Caco-2 (cell line): Measurements from ENCODE around the gene DNAJC21. TPM values are rescaled to one million over a fixed set of nuclear protein-coding genes. Genes with fewer than 3 reads are reported as not detected.
A peak's percentile ranks its signal among the peaks of the same experiment; 100 is the strongest.

Experiments used
- BruUV-seq: library from RNA; stranded (reverse); fragments of 400-500 nt; replicated peaks from 2 replicates; lab custom pipeline; 2021; lab: Mats Ljungman, UMichigan
- CTCF ChIA-PET: fragments of 300-600 bp; sonication (Branson Sonifier 250); formaldehyde crosslinking; loops from one replicate; lab custom pipeline; 2022; ENCODE audit warnings: antibody characterized with exemption; lab: Charles Lee
- POLR2A ChIA-PET: fragments of 300-600 bp; sonication (Branson Sonifier 250); formaldehyde crosslinking; loops from one replicate; lab custom pipeline; 2022; ENCODE audit warnings: antibody characterized with exemption; lab: Charles Lee
- DNase-seq, 2 experiments: peaks; one replicate each; pipeline versions ENCODE4 v3.0.0 to v3.0.0-alpha.2; 2020 to 2022
- H3K27me3 ChIP-seq: replicated peaks from 2 replicates; pipeline ENCODE4 v1.6.0; 2011; ENCODE audit warnings: low read length; ENCODE audit not compliant: control insufficient read depth, insufficient read depth
- H3K36me3 ChIP-seq: 2 replicates; pipeline ENCODE4 v1.5.1; 2011; ENCODE audit warnings: low read length; ENCODE audit not compliant: control insufficient read depth, insufficient read depth
- H3K4me1 ChIP-seq: fragments of 250-450 bp; sonication (Bioruptor Pico); 2 replicates; pipeline ENCODE4 v1.5.1; 2020; ENCODE audit warnings: mild to moderate bottlenecking
- H3K4me3 ChIP-seq: 2 replicates; pipeline ENCODE4 v1.5.1; 2011; ENCODE audit warnings: low read depth, mild to moderate bottlenecking, control low read depth, low read length
- H3K9me3 ChIP-seq: fragments of 250-450 bp; sonication (Bioruptor Pico); 2 replicates; pipeline ENCODE4 v1.5.1; 2020; ENCODE audit warnings: mild to moderate bottlenecking, moderate library complexity
- H3K27ac Mint-ChIP-seq: one replicate; pipeline ENCODE4 v1.8.0; 2022; ENCODE audit warnings: mixed read lengths; ENCODE audit not compliant: unreplicated experiment
- H3K27me3 Mint-ChIP-seq: one replicate; pipeline ENCODE4 v1.8.0; 2022; ENCODE audit warnings: mixed read lengths; ENCODE audit not compliant: insufficient read depth, unreplicated experiment
- H3K36me3 Mint-ChIP-seq: one replicate; pipeline ENCODE4 v1.8.0; 2022; ENCODE audit warnings: mild to moderate bottlenecking, mixed read lengths; ENCODE audit not compliant: insufficient read depth, unreplicated experiment
- H3K4me1 Mint-ChIP-seq: one replicate; pipeline ENCODE4 v1.8.0; 2022; ENCODE audit warnings: low read depth, mixed read lengths; ENCODE audit not compliant: unreplicated experiment
- H3K4me3 Mint-ChIP-seq: one replicate; pipeline ENCODE4 v1.8.0; 2022; ENCODE audit warnings: mild to moderate bottlenecking, moderate library complexity, mixed read lengths; ENCODE audit not compliant: unreplicated experiment
- H3K9me3 Mint-ChIP-seq: one replicate; pipeline ENCODE4 v1.8.0; 2022; ENCODE audit warnings: mixed read lengths; ENCODE audit not compliant: unreplicated experiment
- CTCF ChIP-seq, 2 experiments: fragments of 200-600 bp in 1 of 2; IDR thresholded peaks; 1 replicate in 1 of 2; 2 replicates in 1 of 2; pipeline versions ENCODE4 v1.5.1 to v1.8.0; 2011 to 2022; ENCODE audit warnings: antibody characterized with exemption in 1 of 2, control low read depth in 1 of 2, inconsistent platforms in 1 of 2, low read depth in 1 of 2, low read length in 1 of 2, mild to moderate bottlenecking in 1 of 2, moderate library complexity in 1 of 2; ENCODE audit not compliant: insufficient read depth in 1 of 2, severe bottlenecking in 1 of 2, unreplicated experiment in 1 of 2
- intact Hi-C: fragments of 100-400 bp; cut with micrococcal nuclease; formaldehyde crosslinking; loops from one replicate; pipeline ENCODE4 v1.10.0; 2022; ENCODE audit not compliant: unreplicated experiment
- total RNA-seq: library from RNA; stranded (reverse); gene quantifications from 2 replicates; pipeline ENCODE4 v1.2.3, GENCODE V29; 2022

The DNAJC21 gene
- total RNA-seq, 1 experiment from 2014 or later = 66.0 TPM

GRCh38 chr5:34957321-34957720 is 28.0 kb downstream of the DNAJC21 start:
- H3K27me3 ChIP-seq = no peaks in the 10 kb centered on the region
- no TSS peak for BruUV-seq
- H3K4me1 Mint-ChIP-seq = no peaks in the 10 kb centered on the region
- no peaks in the 10 kb centered on the region for H3K27me3 Mint-ChIP-seq
- no peaks in the 10 kb centered on the region for H3K9me3 ChIP-seq
- no peak for DNase-seq
- no peak overlapping the region for H3K27ac Mint-ChIP-seq
- H3K4me3 Mint-ChIP-seq = no peak overlapping the region
- no peaks in the 10 kb centered on the region for H3K4me1 ChIP-seq
- intact Hi-C loops = no loop called here
- H3K36me3 ChIP-seq = no peaks in the 10 kb centered on the region
- H3K4me3 ChIP-seq = no peak overlapping the region
- TF ChIP-seq CTCF (IDR thresholded peaks at IDR 0.05; ENCODE audit: insufficient read depth in 1 of 2, low read depth in 1 of 2, low read length in 1 of 2, severe bottlenecking in 1 of 2, unreplicated experiment in 1 of 2) = no peak
- peaks cover 31% of the 10 kb centered on the region for H3K36me3 Mint-ChIP-seq
- POLR2A ChIA-PET = no interaction called here
- H3K9me3 Mint-ChIP-seq = no peaks in the 10 kb centered on the region
- CTCF ChIA-PET = interaction anchor here (0.6 to 3.0 kb wide), 2 partner anchors 46 to 57 kb away, joined by 3 to 38 read pairs; no protein-coding TSS in a partner anchor

- Histone ChIP-seq H3K9me3 (no peaks in the 10 kb centered on the region), H3K36me3 (no peaks in the 10 kb centered on the region), H3K4me3 (no peak overlapping the region), H3K27me3 (no peaks in the 10 kb centered on the region), H3K4me1 (0 out of 2 replicates have a peak, but pooled peaks cover 2% of the 10 kb centered on the region)
- no TSS peak for BruUV-seq
- ChIA-PET POLR2A (no interaction called here), CTCF (interaction anchor here (0.5 to 3.0 kb wide), 4 partner anchors 45 to 1023 kb away, joined by 3 to 38 read pairs (median 6); no protein-coding TSS in a partner anchor)
- Mint-ChIP-seq H3K27me3 (no peaks in the 10 kb centered on the region), H3K36me3 (peaks cover 29% of the 10 kb centered on the region), H3K4me1 (no peaks in the 10 kb centered on the region), H3K9me3 (no peaks in the 10 kb centered on the region), H3K4me3 (no peak overlapping the region), H3K27ac (no peak overlapping the region)
- peak; percentile 66 to 77 for TF ChIP-seq CTCF (IDR thresholded peaks at IDR 0.05; ENCODE audit: insufficient read depth in 1 of 2, low read depth in 1 of 2, low read length in 1 of 2, severe bottlenecking in 1 of 2, unreplicated experiment in 1 of 2)
- DNase-seq = peak in 1 of 2 experiments; percentile 45
- intact Hi-C loops = loop anchor here (1.0 kb wide), 1 partner anchor 45 kb away; no protein-coding TSS in a partner anchor
Measured at GRCh38 chr5:34957857-34958690, 28.7 kb downstream of the DNAJC21 start.

GRCh38 chr5:34959323-34959722 is 30.0 kb downstream of the DNAJC21 start:
- DNase-seq = no peak
- ChIA-PET CTCF (interaction anchor here (0.7 kb wide), 1 partner anchor 44 kb away, joined by 3 read pairs; no protein-coding TSS in a partner anchor), POLR2A (no interaction called here)
- no peaks in the 10 kb centered on the region for H3K27me3 ChIP-seq
- no peaks in the 10 kb centered on the region for H3K4me1 Mint-ChIP-seq
- no peak for TF ChIP-seq CTCF (IDR thresholded peaks at IDR 0.05; ENCODE audit: insufficient read depth in 1 of 2, low read depth in 1 of 2, low read length in 1 of 2, severe bottlenecking in 1 of 2, unreplicated experiment in 1 of 2)
- H3K4me1 ChIP-seq = 0 out of 2 replicates have a peak, but pooled peaks cover 3% of the 10 kb centered on the region
- no peak overlapping the region for H3K27ac Mint-ChIP-seq
- intact Hi-C loops = no loop called here
- H3K36me3 ChIP-seq = no peaks in the 10 kb centered on the region
- peaks cover 27% of the 10 kb centered on the region for H3K36me3 Mint-ChIP-seq
- no peaks in the 10 kb centered on the region for H3K9me3 ChIP-seq
- no peak overlapping the region for H3K4me3 Mint-ChIP-seq
- H3K27me3 Mint-ChIP-seq = no peaks in the 10 kb centered on the region
- H3K4me3 ChIP-seq = no peak overlapping the region
- BruUV-seq = no TSS peak
- H3K9me3 Mint-ChIP-seq = no peaks in the 10 kb centered on the region
